AG10803 (cell line): ENCODE measurements around the gene CCDC51.

Experiments
- DNase-seq: peaks from one replicate; pipeline ENCODE4 v3.0.0; 2010; ENCODE audit warnings: low read depth
- H3K4me3 ChIP-seq: 2 replicates; pipeline ENCODE4 v1.5.1; 2011; ENCODE audit warnings: mild to moderate bottlenecking, low read length, control low read depth
- TF ChIP-seq, protein P1 (sequence below): conservative IDR thresholded peaks from 2 replicates; pipeline ENCODE4 v1.5.1; 2011; ENCODE audit warnings: mild to moderate bottlenecking, low read length, control low read depth, inconsistent platforms

CCDC51 gene

GRCh38 chr3:48409291-48410201 lies 30.4 kb downstream of the CCDC51 start:
- TF ChIP-seq, protein P1, sequence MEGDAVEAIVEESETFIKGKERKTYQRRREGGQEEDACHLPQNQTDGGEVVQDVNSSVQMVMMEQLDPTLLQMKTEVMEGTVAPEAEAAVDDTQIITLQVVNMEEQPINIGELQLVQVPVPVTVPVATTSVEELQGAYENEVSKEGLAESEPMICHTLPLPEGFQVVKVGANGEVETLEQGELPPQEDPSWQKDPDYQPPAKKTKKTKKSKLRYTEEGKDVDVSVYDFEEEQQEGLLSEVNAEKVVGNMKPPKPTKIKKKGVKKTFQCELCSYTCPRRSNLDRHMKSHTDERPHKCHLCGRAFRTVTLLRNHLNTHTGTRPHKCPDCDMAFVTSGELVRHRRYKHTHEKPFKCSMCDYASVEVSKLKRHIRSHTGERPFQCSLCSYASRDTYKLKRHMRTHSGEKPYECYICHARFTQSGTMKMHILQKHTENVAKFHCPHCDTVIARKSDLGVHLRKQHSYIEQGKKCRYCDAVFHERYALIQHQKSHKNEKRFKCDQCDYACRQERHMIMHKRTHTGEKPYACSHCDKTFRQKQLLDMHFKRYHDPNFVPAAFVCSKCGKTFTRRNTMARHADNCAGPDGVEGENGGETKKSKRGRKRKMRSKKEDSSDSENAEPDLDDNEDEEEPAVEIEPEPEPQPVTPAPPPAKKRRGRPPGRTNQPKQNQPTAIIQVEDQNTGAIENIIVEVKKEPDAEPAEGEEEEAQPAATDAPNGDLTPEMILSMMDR = no peak
- no peak overlapping the region for H3K4me3 ChIP-seq
- DNase-seq = no peak

DNA sequence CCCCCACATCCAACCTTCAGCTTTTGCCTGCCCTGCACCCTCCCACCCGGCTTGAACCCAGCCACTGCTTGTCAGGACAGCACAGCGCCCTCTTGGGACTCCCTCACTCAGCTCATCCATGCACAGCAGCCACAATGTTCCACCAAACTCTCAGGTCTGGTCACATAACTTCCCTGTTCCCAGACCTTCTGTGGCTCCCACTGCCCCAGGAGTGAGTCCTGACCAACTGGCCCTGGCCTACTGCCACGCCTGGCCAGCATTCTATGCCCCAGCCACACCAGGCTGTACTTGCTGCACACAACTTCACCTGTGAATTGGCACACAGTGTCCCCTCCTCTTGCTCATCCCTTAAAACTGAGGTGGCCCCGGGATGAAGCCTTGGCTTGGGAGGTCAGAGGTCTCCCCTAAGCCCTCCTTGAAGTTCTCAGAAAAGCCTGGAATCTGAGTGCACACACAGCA lies 31.1 kb downstream of the CCDC51 start:
- DNase-seq = no peak
- no peak overlapping the region for H3K4me3 ChIP-seq
- TF ChIP-seq, protein P1 = no peak

DNA sequence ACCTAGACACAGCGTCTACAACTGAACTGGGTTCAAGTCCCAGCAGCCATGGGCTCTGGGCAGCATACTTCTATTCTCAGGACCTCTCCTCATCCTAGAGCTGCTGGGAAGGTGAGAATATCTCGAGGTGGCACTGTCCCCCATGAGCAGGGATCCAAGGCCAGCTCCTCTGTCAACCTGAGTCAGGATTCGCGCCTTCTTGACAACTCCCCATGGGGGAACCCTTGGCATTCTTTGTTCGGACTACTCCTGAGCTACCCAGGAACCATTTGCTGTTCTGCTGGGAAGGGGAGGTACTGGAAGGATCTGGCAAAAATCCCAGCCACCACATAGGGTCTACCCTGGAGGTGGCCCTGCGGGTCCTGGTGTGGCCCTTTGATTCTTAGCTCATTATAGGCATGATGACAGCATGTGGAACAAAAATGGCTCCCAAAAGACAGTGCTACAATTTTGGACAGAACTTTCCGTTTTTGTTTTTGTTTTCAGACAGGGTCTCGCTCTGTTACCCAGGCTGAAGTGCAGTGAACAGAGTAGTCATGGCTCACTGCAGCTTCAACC lies 32.3 kb downstream of the CCDC51 start:
- no peak overlapping the region for H3K4me3 ChIP-seq
- no peak for DNase-seq
- TF ChIP-seq, protein P1 = no peak

GRCh38 chr3:48406443-48407431 lies 33.2 kb downstream of the CCDC51 start:
- H3K4me3 ChIP-seq = no peak overlapping the region
- DNase-seq = no peak
- TF ChIP-seq, protein P1 = no peak

GRCh38 chr3:48405971-48406370 lies 33.9 kb downstream of the CCDC51 start:
- TF ChIP-seq, protein P1 = no peak
- no peak for DNase-seq
- H3K4me3 ChIP-seq = no peak overlapping the region

DNA sequence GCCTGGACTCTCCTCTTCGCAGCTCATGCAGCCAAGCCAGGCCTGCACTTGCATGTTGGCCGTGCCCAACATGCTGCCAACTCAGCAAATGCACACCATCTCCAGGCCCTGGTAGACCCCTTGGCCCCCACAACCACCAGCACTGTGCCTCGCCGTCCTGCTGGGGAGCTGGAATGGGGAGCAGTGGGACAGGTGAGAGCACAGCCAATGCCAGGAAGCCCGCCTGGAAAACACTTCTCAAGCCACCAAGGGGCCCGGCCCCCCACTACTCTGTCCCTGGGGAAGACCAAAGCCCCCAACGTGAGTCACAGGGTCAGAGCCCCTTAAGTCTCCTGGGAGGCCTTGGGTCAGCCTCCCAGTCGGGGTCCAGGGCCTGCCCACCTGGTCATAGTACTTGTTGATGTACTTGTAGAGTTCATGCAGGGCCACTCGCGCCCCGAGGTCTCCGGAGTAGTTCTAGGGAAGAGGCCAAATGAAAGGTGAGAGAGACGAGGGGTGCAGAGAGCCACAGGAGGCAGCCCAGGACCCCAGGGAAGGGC lies 34.5 kb downstream of the CCDC51 start:
- no peak for DNase-seq
- TF ChIP-seq, protein P1 = no peak
- no peak overlapping the region for H3K4me3 ChIP-seq
